ENCODE measurements around the gene WDR45. TPM values are rescaled to one million over a fixed set of nuclear protein-coding genes. Genes with fewer than 3 reads are reported as not detected.
A peak's percentile ranks its signal among the peaks of the same experiment; 100 is the strongest.

WDR45 gene
- total and polyA plus RNA-seq, 10 of the 15 experiments (the other 5 are each of a cell fraction or from before 2014, with no cell fraction given), result 5.9 to 30.9 (median 20.6) TPM

GRCh38 chrX:49069038-49069437 is 10.6 kb downstream of the WDR45 start:
- SMC1A ChIA-PET (ENCODE audit: uncharacterized antibody, unreplicated experiment), result no interaction called here
- DNase-seq (ENCODE audit: low read depth, low spot score) (no peak), ATAC-seq (no peak), FAIRE-seq (no peak)
- RAD21 ChIA-PET (ENCODE audit: unreplicated experiment), result no interaction called here
- H3K4me2 ChIP-seq (ENCODE audit: control insufficient read depth, insufficient read depth), result no peak overlapping the region
- no peaks in the 10 kb centered on the region for H3K36me3 ChIP-seq (ENCODE audit: control insufficient read depth in 2 of 2, insufficient read depth in 2 of 2, low read length in 1 of 2)
- TF ChIP-seq POLR2A (IDR thresholded peaks at IDR 0.05; ENCODE audit: low read depth, low read length) (0 out of 2 replicates have a peak, but pooled peaks have one; percentile 14), ASH2L (IDR thresholded peaks at IDR 0.05; ENCODE audit: borderline replicate concordance, low read depth) (no peak), PAX5 (IDR thresholded peaks at IDR 0.05; ENCODE audit: borderline replicate concordance, low read depth, low read length) (no peak)
- TF ChIP-seq, protein P1, sequence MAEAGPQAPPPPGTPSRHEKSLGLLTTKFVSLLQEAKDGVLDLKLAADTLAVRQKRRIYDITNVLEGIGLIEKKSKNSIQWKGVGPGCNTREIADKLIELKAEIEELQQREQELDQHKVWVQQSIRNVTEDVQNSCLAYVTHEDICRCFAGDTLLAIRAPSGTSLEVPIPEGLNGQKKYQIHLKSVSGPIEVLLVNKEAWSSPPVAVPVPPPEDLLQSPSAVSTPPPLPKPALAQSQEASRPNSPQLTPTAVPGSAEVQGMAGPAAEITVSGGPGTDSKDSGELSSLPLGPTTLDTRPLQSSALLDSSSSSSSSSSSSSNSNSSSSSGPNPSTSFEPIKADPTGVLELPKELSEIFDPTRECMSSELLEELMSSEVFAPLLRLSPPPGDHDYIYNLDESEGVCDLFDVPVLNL (IDR thresholded peaks at IDR 0.05; ENCODE audit: low read depth, low read length), result no peak
- no peaks in the 10 kb centered on the region for H3K4me1 ChIP-seq (ENCODE audit: control insufficient read depth, insufficient read depth, low read length)
- peaks cover 2% of the 10 kb centered on the region; the same call in 1 of the 3 replicates for H3K9me3 ChIP-seq (replicated peaks; ENCODE audit: control insufficient read depth, insufficient read depth, low read length)
- no TSS peak for BruUV-seq (replicated peaks)
- no peak overlapping the region for H3K4me3 ChIP-seq
- intact Hi-C loops (cut with micrococcal nuclease; ENCODE audit: unreplicated experiment) (no loop called here), in situ Hi-C loops (cut with MboI) (no loop called here)
- 75% methylated on average over 7 of the region's 11 CpGs for WGBS (ENCODE audit: insufficient coverage, insufficient replicate concordance, low lambda C conversion rate, missing lambda C conversion rate)
- H3K27ac ChIP-seq (ENCODE audit: control insufficient read depth, insufficient read depth), result no peak overlapping the region
- no peaks in the 10 kb centered on the region for H3K27me3 ChIP-seq (replicated peaks in 1 of 2; ENCODE audit: control insufficient read depth in 2 of 2, insufficient read depth in 2 of 2, low read length in 1 of 2)
- H4K20me1 ChIP-seq (ENCODE audit: control insufficient read depth, insufficient read depth), result no peaks in the 10 kb centered on the region
- POLR2A ChIA-PET, result no interaction called here
- no peak overlapping the region for H2AFZ ChIP-seq (ENCODE audit: control insufficient read depth, low read depth, low read length)
- CTCF ChIA-PET, result no interaction called here
- H3K9ac ChIP-seq (ENCODE audit: control insufficient read depth, insufficient read depth, low read length), result no peak overlapping the region
- H3K79me2 ChIP-seq (ENCODE audit: control insufficient read depth, insufficient read depth, low read length), result no peaks in the 10 kb centered on the region

- RAD21 ChIA-PET (ENCODE audit: unreplicated experiment), result no interaction called here
- SMC1A ChIA-PET (ENCODE audit: uncharacterized antibody, unreplicated experiment), result no interaction called here
- ATAC-seq (no peak), DNase-seq (ENCODE audit: low read depth, low spot score) (no peak), FAIRE-seq (no peak)
- intact Hi-C loops (cut with micrococcal nuclease; ENCODE audit: unreplicated experiment) (no loop called here), in situ Hi-C loops (cut with MboI) (no loop called here)
- 76% methylated on average over 36 of the region's 41 CpGs for WGBS (ENCODE audit: insufficient coverage, insufficient replicate concordance, low lambda C conversion rate, missing lambda C conversion rate)
- Histone ChIP-seq H3K4me1 (ENCODE audit: control insufficient read depth, insufficient read depth, low read length) (no peaks in the 10 kb centered on the region), H3K27ac (ENCODE audit: control insufficient read depth, insufficient read depth) (no peak overlapping the region), H4K20me1 (ENCODE audit: control insufficient read depth, insufficient read depth) (no peaks in the 10 kb centered on the region), H3K9ac (ENCODE audit: control insufficient read depth, insufficient read depth, low read length) (no peak overlapping the region), H3K36me3 (ENCODE audit: control insufficient read depth in 2 of 2, insufficient read depth in 2 of 2, low read length in 1 of 2) (no peaks in the 10 kb centered on the region), H3K27me3 (replicated peaks in 1 of 2; ENCODE audit: control insufficient read depth in 2 of 2, insufficient read depth in 2 of 2, low read length in 1 of 2) (no peaks in the 10 kb centered on the region), H3K4me3 (no peak overlapping the region), H2AFZ (ENCODE audit: control insufficient read depth, low read depth, low read length) (no peak overlapping the region), H3K9me3 (replicated peaks; ENCODE audit: control insufficient read depth, insufficient read depth, low read length) (no peaks in the 10 kb centered on the region; the same call in 2 of the 3 replicates), H3K4me2 (ENCODE audit: control insufficient read depth, insufficient read depth) (no peak overlapping the region), H3K79me2 (ENCODE audit: control insufficient read depth, insufficient read depth, low read length) (no peaks in the 10 kb centered on the region)
- no TSS peak for BruUV-seq (replicated peaks)
- POLR2A ChIA-PET, result no interaction called here
- CTCF ChIA-PET, result no interaction called here
- TF ChIP-seq ETV6 (conservative IDR thresholded peaks at IDR 0.05 in 1 of 2, IDR thresholded peaks at IDR 0.05 in 1 of 2; ENCODE audit: borderline replicate concordance in 1 of 2, low read depth in 1 of 2) (no peak), TARDBP (IDR thresholded peaks at IDR 0.05; ENCODE audit: borderline replicate concordance) (no peak)
Observed at GRCh38 chrX:49067285-49068120, 12.2 kb downstream of the WDR45 start.

Measured in GM12878 (cell line).